HepG2 (cell line): ENCODE measurements around the gene SLC35F1. TPM values are rescaled to one million over a fixed set of nuclear protein-coding genes. Genes with fewer than 3 reads are reported as not detected.

ENCODE experiments used
- HOXA3 ChIP-seq: sonication (generic); formaldehyde crosslinking; IDR thresholded peaks from 2 replicates; pipeline ENCODE4 v1.5.0; 2020; ENCODE audit warnings: missing genetic modification reagents
- KLF16 ChIP-seq, 2 experiments: sonication (generic) in 1 of 2; formaldehyde crosslinking in 1 of 2; IDR thresholded peaks; 2 replicates each; pipeline versions ENCODE4 v1.6.1 to v1.8.0; 2016 to 2023; ENCODE audit warnings: missing genetic modification reagents in 2 of 2, missing compliant biosample characterization in 1 of 2
- MZF1 ChIP-seq: sonication (generic); formaldehyde crosslinking; IDR thresholded peaks from 2 replicates; pipeline ENCODE4 v1.8.1; 2023; ENCODE audit warnings: mild to moderate bottlenecking, missing genetic modification reagents, borderline replicate concordance
- SKI ChIP-seq: fragments of 450-650 bp; IDR thresholded peaks from one replicate; pipeline ENCODE4 v1.6.1; 2018; ENCODE audit warnings: mild to moderate bottlenecking; ENCODE audit not compliant: partially characterized antibody
- ZBTB1 ChIP-seq: sonication (generic); formaldehyde crosslinking; IDR thresholded peaks from 2 replicates; pipeline ENCODE4 v1.4.0; 2020; ENCODE audit warnings: missing genetic modification reagents, borderline replicate concordance
- ZMYM3 ChIP-seq: sonication (generic); formaldehyde crosslinking; IDR thresholded peaks from 2 replicates; pipeline ENCODE4 v1.5.1; 2020; ENCODE audit warnings: mild to moderate bottlenecking, missing genetic modification reagents
- ZNF547 ChIP-seq: sonication (generic); formaldehyde crosslinking; IDR thresholded peaks from 2 replicates; pipeline ENCODE4 v1.5.1; 2020; ENCODE audit warnings: mild to moderate bottlenecking, missing genetic modification reagents
- ZNF709 ChIP-seq: sonication (generic); formaldehyde crosslinking; IDR thresholded peaks from 2 replicates; pipeline ENCODE4 v1.5.0; 2020; ENCODE audit warnings: mild to moderate bottlenecking, missing genetic modification reagents
- polyA plus RNA-seq, 8 experiments: library from polyadenylated mRNA; depleted of rRNA in 3 of 8; stranded (reverse) in 7 of 8; unstranded in 1 of 8; fragments of >200 nt; fragmentation: Illumina TruSeq in 4 of 8; extraction: Trizol in 4 of 8; gene quantifications; 2 replicates each; pipeline versions ENCODE4 v1.2.1 to v1.2.3, GENCODE V29; 2011 to 2016; ENCODE audit warnings: low read depth in 4 of 8, missing spikeins in 1 of 8, mixed read lengths in 1 of 8; ENCODE audit not compliant: insufficient read depth in 1 of 8
- total RNA-seq, 5 experiments: library from RNA; depleted of rRNA; stranded (reverse); fragments of >200 nt; fragmentation: Illumina TruSeq; extraction: Trizol; gene quantifications; 2 replicates each; pipeline ENCODE4 v1.2.3, GENCODE V29; 2016; ENCODE audit warnings: low read depth in 1 of 5
- TF ChIP-seq, protein P1 (sequence below), 2 experiments: sonication (generic) in 1 of 2; formaldehyde crosslinking in 1 of 2; IDR thresholded peaks; 2 replicates each; pipeline versions ENCODE4 v1.6.1 to v1.9.0; 2014 to 2022; ENCODE audit warnings: antibody characterized with exemption in 1 of 2, borderline replicate concordance in 1 of 2, inconsistent platforms in 1 of 2, low read depth in 1 of 2, missing genetic modification reagents in 1 of 2

SLC35F1 gene
- total and polyA plus RNA-seq, 2 of the 13 experiments (the other 11 are each of a cell fraction or from before 2014, with no cell fraction given), result 0.01 TPM; not detected in 1

DNA sequence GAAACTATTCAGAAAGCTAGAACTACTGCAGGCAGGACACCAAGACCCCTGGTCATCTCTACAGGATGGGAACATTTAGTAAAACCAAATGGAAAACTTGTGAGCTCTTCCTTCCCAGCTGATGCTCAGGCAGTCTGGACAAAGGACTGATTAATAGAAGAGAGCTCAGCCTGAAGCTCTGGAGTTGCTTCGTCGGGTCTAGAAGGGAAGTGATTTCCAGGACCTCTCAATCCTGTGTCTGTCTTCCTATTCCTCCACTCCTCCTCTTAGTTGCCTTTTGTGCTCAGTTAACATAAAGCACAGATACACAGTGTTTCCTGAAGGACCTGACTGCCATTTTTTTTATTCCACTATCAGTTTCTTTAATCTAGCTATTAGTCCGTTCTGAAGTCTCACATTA, 54.2 kb downstream of the SLC35F1 start (continued):
- TF ChIP-seq, protein P1, sequence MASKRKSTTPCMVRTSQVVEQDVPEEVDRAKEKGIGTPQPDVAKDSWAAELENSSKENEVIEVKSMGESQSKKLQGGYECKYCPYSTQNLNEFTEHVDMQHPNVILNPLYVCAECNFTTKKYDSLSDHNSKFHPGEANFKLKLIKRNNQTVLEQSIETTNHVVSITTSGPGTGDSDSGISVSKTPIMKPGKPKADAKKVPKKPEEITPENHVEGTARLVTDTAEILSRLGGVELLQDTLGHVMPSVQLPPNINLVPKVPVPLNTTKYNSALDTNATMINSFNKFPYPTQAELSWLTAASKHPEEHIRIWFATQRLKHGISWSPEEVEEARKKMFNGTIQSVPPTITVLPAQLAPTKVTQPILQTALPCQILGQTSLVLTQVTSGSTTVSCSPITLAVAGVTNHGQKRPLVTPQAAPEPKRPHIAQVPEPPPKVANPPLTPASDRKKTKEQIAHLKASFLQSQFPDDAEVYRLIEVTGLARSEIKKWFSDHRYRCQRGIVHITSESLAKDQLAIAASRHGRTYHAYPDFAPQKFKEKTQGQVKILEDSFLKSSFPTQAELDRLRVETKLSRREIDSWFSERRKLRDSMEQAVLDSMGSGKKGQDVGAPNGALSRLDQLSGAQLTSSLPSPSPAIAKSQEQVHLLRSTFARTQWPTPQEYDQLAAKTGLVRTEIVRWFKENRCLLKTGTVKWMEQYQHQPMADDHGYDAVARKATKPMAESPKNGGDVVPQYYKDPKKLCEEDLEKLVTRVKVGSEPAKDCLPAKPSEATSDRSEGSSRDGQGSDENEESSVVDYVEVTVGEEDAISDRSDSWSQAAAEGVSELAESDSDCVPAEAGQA (IDR thresholded peaks at IDR 0.05; ENCODE audit: low read depth), result no peak
- TF ChIP-seq, protein P1 (CRISPR knock-in tag; IDR thresholded peaks at IDR 0.05; ENCODE audit: borderline replicate concordance), result no peak
- TF ChIP-seq ZMYM3 (CRISPR knock-in tag), result no peak
- no peak for TF ChIP-seq ZBTB1
- no peak for TF ChIP-seq ZNF709
- TF ChIP-seq ZNF547 (CRISPR knock-in tag), result no peak
- no peak for TF ChIP-seq KLF16 (CRISPR knock-in tag; IDR thresholded peaks at IDR 0.05)
- no peak for TF ChIP-seq HOXA3 (CRISPR knock-in tag)
- no peak for TF ChIP-seq MZF1 (CRISPR knock-in tag)
- TF ChIP-seq SKI, result no peak
- TF ChIP-seq, all 625 proteins: peak for 0
